ENCODE results near the gene FSTL5. TPM values are rescaled to one million over a fixed set of nuclear protein-coding genes. Genes with fewer than 3 reads are reported as not detected.

Gene FSTL5
- total RNA-seq, 2 experiments from 2014 or later = not detected

DNA sequence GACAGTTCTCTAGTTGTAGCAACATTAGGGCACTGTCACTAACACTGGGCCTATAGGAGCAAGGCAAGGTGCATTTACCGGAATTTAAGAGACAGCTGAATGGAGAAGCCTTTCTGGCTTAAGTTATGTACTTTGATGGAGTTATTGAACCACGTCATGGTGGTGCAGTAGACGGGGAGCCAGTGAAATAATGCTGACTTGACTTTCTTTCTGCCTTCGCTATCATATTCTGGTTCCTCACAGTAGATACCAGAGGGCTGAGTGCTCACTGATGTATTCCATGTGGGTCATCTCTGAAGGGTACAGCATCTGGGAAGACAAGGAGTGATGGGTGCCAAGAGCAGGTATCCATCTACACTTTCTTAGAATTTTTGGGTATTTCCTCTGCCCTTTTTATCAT, 802.8 kb downstream of the FSTL5 start:
- H3K27ac ChIP-seq (ENCODE audit: low read depth, low read length, poor library complexity, severe bottlenecking) = no peak overlapping the region
- TF ChIP-seq CTCF (conservative IDR thresholded peaks at IDR 0.05; ENCODE audit: low read length) (no peak), EZH2phosphoT487 (IDR thresholded peaks at IDR 0.05; ENCODE audit: borderline replicate concordance, low read depth, low read length) (no peak)
- no TSS peak for BruUV-seq (replicated peaks)
- no peak overlapping the region for H2AFZ ChIP-seq (ENCODE audit: low read length)
- no peak overlapping the region for H3K4me2 ChIP-seq (ENCODE audit: low read length)
- H3K79me2 ChIP-seq (ENCODE audit: insufficient read depth, low read depth, low read length) = no peaks in the 10 kb centered on the region
- no peak for DNase-seq (ENCODE audit: low spot score)
- H4K20me1 ChIP-seq (ENCODE audit: insufficient read depth, low read length) = no peaks in the 10 kb centered on the region
- no peaks in the 10 kb centered on the region for H3K9me2 ChIP-seq (ENCODE audit: insufficient read depth, low read length)
- H3K36me3 ChIP-seq (ENCODE audit: insufficient read depth, low read length) = no peaks in the 10 kb centered on the region
- H3K4me3 ChIP-seq (ENCODE audit: low read depth, low read length, poor library complexity, severe bottlenecking) = no peak overlapping the region
- H3K9me3 ChIP-seq (ENCODE audit: low read length) = no peaks in the 10 kb centered on the region
- intact Hi-C loops (cut with micrococcal nuclease; ENCODE audit: unreplicated experiment) = no loop called here
- CTCF ChIA-PET (ENCODE audit: unreplicated experiment) = no interaction called here
- POLR2A ChIA-PET = no interaction called here
- no peaks in the 10 kb centered on the region for H3K4me1 ChIP-seq (ENCODE audit: insufficient read depth, low read length, poor library complexity, severe bottlenecking)

GRCh38 chr4:161359491-161359890, 804.3 kb downstream of the FSTL5 start:
- intact Hi-C loops (cut with micrococcal nuclease; ENCODE audit: unreplicated experiment) = no loop called here

GRCh38 chr4:161356351-161356750, 807.4 kb downstream of the FSTL5 start:
- no peaks in the 10 kb centered on the region for H3K36me3 ChIP-seq (ENCODE audit: insufficient read depth, low read length)
- H3K27ac ChIP-seq (ENCODE audit: low read depth, low read length, poor library complexity, severe bottlenecking) = no peak overlapping the region
- no peaks in the 10 kb centered on the region for H3K9me2 ChIP-seq (ENCODE audit: insufficient read depth, low read length)
- no peak for TF ChIP-seq CTCF (conservative IDR thresholded peaks at IDR 0.05; ENCODE audit: low read length)
- no peak for TF ChIP-seq EZH2phosphoT487 (IDR thresholded peaks at IDR 0.05; ENCODE audit: borderline replicate concordance, low read depth, low read length)
- no peaks in the 10 kb centered on the region for H3K79me2 ChIP-seq (ENCODE audit: insufficient read depth, low read depth, low read length)
- no peak for DNase-seq (ENCODE audit: low spot score)
- ChIA-PET CTCF (ENCODE audit: unreplicated experiment) (no interaction called here), POLR2A (no interaction called here)
- no peaks in the 10 kb centered on the region for H3K4me1 ChIP-seq (ENCODE audit: insufficient read depth, low read length, poor library complexity, severe bottlenecking)
- intact Hi-C loops (cut with micrococcal nuclease; ENCODE audit: unreplicated experiment) = no loop called here
- no peaks in the 10 kb centered on the region for H3K9me3 ChIP-seq (ENCODE audit: low read length)
- no TSS peak for BruUV-seq (replicated peaks)
- no peak overlapping the region for H3K4me3 ChIP-seq (ENCODE audit: low read depth, low read length, poor library complexity, severe bottlenecking)
- no peaks in the 10 kb centered on the region for H4K20me1 ChIP-seq (ENCODE audit: insufficient read depth, low read length)
- no peak overlapping the region for H2AFZ ChIP-seq (ENCODE audit: low read length)
- H3K4me2 ChIP-seq (ENCODE audit: low read length) = no peak overlapping the region

More at GRCh38 chr4:161359491-161359890, 804.3 kb downstream of the FSTL5 start:
- CTCF ChIA-PET (ENCODE audit: unreplicated experiment) = no interaction called here
- no TSS peak for BruUV-seq (replicated peaks)
- Histone ChIP-seq H4K20me1 (ENCODE audit: insufficient read depth, low read length) (no peaks in the 10 kb centered on the region), H3K4me2 (ENCODE audit: low read length) (no peak overlapping the region), H3K4me1 (ENCODE audit: insufficient read depth, low read length, poor library complexity, severe bottlenecking) (no peaks in the 10 kb centered on the region), H3K9me2 (ENCODE audit: insufficient read depth, low read length) (no peaks in the 10 kb centered on the region), H3K36me3 (ENCODE audit: insufficient read depth, low read length) (no peaks in the 10 kb centered on the region), H3K9me3 (ENCODE audit: low read length) (no peaks in the 10 kb centered on the region), H3K27ac (ENCODE audit: low read depth, low read length, poor library complexity, severe bottlenecking) (no peak overlapping the region), H2AFZ (ENCODE audit: low read length) (no peak overlapping the region), H3K4me3 (ENCODE audit: low read depth, low read length, poor library complexity, severe bottlenecking) (no peak overlapping the region), H3K79me2 (ENCODE audit: insufficient read depth, low read depth, low read length) (no peaks in the 10 kb centered on the region)
- no peak for DNase-seq (ENCODE audit: low spot score)
- TF ChIP-seq CTCF (conservative IDR thresholded peaks at IDR 0.05; ENCODE audit: low read length) (no peak), EZH2phosphoT487 (IDR thresholded peaks at IDR 0.05; ENCODE audit: borderline replicate concordance, low read depth, low read length) (no peak)
- POLR2A ChIA-PET = no interaction called here

Data from OCI-LY7 (cell line).